ENCODE results near the gene LRRC59. TPM values are rescaled to one million over a fixed set of nuclear protein-coding genes. Genes with fewer than 3 reads are reported as not detected.
A peak's percentile ranks its signal among the peaks of the same experiment; 100 is the strongest.

Gene LRRC59
- total and polyA plus RNA-seq, 2 of the 8 experiments (the other 6 are each of a cell fraction or from before 2014, with no cell fraction given), result 48.3 to 117 TPM

GRCh38 chr17:50372758-50373556, 24.4 kb downstream of the LRRC59 start, which contains the start of the genes EME1 and MRPL27 (continued):
- TF ChIP-seq E2F6 (IDR thresholded peaks at IDR 0.05) (peak; percentile 82), KDM4A (IDR thresholded peaks at IDR 0.05; ENCODE audit: low read depth, low read length, severe bottlenecking) (peak; percentile 89), CEBPB (IDR thresholded peaks at IDR 0.05; ENCODE audit: low read depth, low read length) (no peak), BCL11A (IDR thresholded peaks at IDR 0.05; ENCODE audit: low read depth in 2 of 2, low read length in 2 of 2) (no peak), EGR1 (IDR thresholded peaks at IDR 0.05; ENCODE audit: borderline replicate concordance, low read depth, low read length) (peak; percentile 58; the same call in 1 of the 2 replicates), KDM1A (IDR thresholded peaks at IDR 0.05; ENCODE audit: borderline replicate concordance, low read length) (no peak), SAP30 (IDR thresholded peaks at IDR 0.05; ENCODE audit: insufficient read depth, insufficient replicate concordance, low read length) (peak; percentile 78), RXRA (IDR thresholded peaks at IDR 0.05; ENCODE audit: insufficient read depth, low read depth, low read length) (no peak), TAF1 (IDR thresholded peaks at IDR 0.05; ENCODE audit: low read depth, low read length) (peak; percentile 89; the same call in 1 of the 2 replicates), TAF7 (optimal IDR thresholded peaks at IDR 0.05; ENCODE audit: borderline replicate concordance, low read depth, low read length) (peak; percentile 49), POLR2A (IDR thresholded peaks at IDR 0.05; ENCODE audit: control extremely low read depth in 1 of 2, low read depth in 2 of 2, low read length in 2 of 2) (peak; percentile 63 to 92), GTF2F1 (IDR thresholded peaks at IDR 0.05; ENCODE audit: borderline replicate concordance, low read depth, low read length) (peak; percentile 67), PHF8 (conservative IDR thresholded peaks at IDR 0.05; ENCODE audit: low read depth, low read length) (peak; percentile 99)
